Measurements from ENCODE around the gene FUT3. TPM values are rescaled to one million over a fixed set of nuclear protein-coding genes. Genes with fewer than 3 reads are reported as not detected.
"Not testable (repeated sequence)": the region's sequence is repeated elsewhere in the genome, so short reads cannot be mapped to it uniquely, and the experiment has no call there.

FUT3 gene
- total and polyA plus RNA-seq, 2 donors (not counting 1 experiment from before 2014, with no cell fraction given): not detected

DNA sequence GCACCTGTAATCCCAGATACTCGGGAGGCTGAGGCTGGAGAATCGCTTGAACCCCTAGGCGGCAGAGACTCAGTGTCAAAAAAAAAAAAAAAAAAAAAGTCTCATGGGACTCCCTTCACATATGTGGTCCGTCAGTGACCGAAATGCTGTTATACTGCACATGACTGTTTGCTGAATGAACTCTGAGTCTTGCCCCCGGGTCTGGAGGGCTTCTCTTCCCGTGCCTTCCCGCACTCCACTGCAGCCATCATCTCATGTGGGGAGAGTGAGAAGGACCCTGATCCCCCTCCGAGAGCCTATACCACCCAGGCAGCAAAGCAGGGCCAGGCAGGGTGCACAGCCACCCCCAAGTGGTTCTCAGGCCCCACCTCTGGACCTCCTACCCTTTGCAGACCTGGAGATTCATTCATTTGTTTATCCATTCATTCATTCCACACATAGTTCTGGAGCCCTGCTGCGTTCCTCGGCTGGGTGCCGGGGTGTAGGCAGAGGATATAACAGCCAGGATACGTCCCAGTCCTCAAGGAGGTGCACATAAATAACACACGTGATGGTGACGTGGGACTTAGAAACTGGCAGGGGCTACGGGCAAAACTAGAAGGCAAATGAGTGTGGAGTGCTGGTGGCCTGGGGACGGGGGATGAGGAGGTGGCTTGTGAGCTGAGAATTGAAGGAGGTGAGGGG is 38.2 kb upstream of the FUT3 start:
- peaks cover 6% of the 10 kb centered on the region for H3K4me1 ChIP-seq (ENCODE audit: control insufficient read depth, extremely low read depth, insufficient read depth, low read length)
- H3K27me3 ChIP-seq (ENCODE audit: control insufficient read depth, insufficient read depth, low read length): no peaks in the 10 kb centered on the region
- H3K36me3 ChIP-seq (ENCODE audit: control insufficient read depth, insufficient read depth, low read length): no peaks in the 10 kb centered on the region
- H3K79me2 ChIP-seq (ENCODE audit: control insufficient read depth, insufficient read depth, low read length): no peaks in the 10 kb centered on the region
- H3K4me2 ChIP-seq (ENCODE audit: extremely low read depth, insufficient read depth, low read length): peak overlapping the region; percentile 40
- H2AFZ ChIP-seq (ENCODE audit: low read length): no peak overlapping the region
- no peak overlapping the region for H3K4me3 ChIP-seq (replicated peaks in 1 of 4; ENCODE audit: control extremely low read depth in 1 of 4, insufficient read depth in 1 of 4, low read depth in 3 of 4, low read length in 4 of 4)
- no peaks in the 10 kb centered on the region for H4K20me1 ChIP-seq (ENCODE audit: control insufficient read depth, extremely low read depth, insufficient read depth, low read length)
- no peaks in the 10 kb centered on the region for H3K9me3 ChIP-seq (ENCODE audit: control insufficient read depth, insufficient read depth, low read depth, low read length)
- no peak overlapping the region for H3K27ac ChIP-seq (ENCODE audit: insufficient read depth, low read length)
- TF ChIP-seq EZH2 (IDR thresholded peaks at IDR 0.05; ENCODE audit: low read length, missing control alignments) (no peak), CTCF (conservative IDR thresholded peaks at IDR 0.05 in 1 of 2, IDR thresholded peaks at IDR 0.05 in 1 of 2; ENCODE audit: low read depth in 1 of 2, low read length in 2 of 2) (no peak)
- H3K9ac ChIP-seq (ENCODE audit: insufficient read depth, low read length): no peak overlapping the region
- DNase-seq (ENCODE audit: low read depth in 2 of 2): peak in 1 of 2 donors; percentile 29

- not testable (repeated sequence) for H3K27ac ChIP-seq (ENCODE audit: insufficient read depth, low read length); H3K79me2 ChIP-seq (ENCODE audit: control insufficient read depth, insufficient read depth, low read length); H4K20me1 ChIP-seq (ENCODE audit: control insufficient read depth, extremely low read depth, insufficient read depth, low read length); H3K4me3 ChIP-seq (replicated peaks in 1 of 4; ENCODE audit: control extremely low read depth in 1 of 4, insufficient read depth in 1 of 4, low read depth in 3 of 4, low read length in 4 of 4); H2AFZ ChIP-seq (ENCODE audit: low read length); H3K9ac ChIP-seq (ENCODE audit: insufficient read depth, low read length); H3K27me3 ChIP-seq (ENCODE audit: control insufficient read depth, insufficient read depth, low read length); DNase-seq (ENCODE audit: low read depth in 2 of 2); H3K9me3 ChIP-seq (ENCODE audit: control insufficient read depth, insufficient read depth, low read depth, low read length); H3K4me2 ChIP-seq (ENCODE audit: extremely low read depth, insufficient read depth, low read length); H3K36me3 ChIP-seq (ENCODE audit: control insufficient read depth, insufficient read depth, low read length); H3K4me1 ChIP-seq (ENCODE audit: control insufficient read depth, extremely low read depth, insufficient read depth, low read length)
These were observed 33.0 kb upstream of the FUT3 start for GRCh38 chr19:5884065-5884811.

DNA sequence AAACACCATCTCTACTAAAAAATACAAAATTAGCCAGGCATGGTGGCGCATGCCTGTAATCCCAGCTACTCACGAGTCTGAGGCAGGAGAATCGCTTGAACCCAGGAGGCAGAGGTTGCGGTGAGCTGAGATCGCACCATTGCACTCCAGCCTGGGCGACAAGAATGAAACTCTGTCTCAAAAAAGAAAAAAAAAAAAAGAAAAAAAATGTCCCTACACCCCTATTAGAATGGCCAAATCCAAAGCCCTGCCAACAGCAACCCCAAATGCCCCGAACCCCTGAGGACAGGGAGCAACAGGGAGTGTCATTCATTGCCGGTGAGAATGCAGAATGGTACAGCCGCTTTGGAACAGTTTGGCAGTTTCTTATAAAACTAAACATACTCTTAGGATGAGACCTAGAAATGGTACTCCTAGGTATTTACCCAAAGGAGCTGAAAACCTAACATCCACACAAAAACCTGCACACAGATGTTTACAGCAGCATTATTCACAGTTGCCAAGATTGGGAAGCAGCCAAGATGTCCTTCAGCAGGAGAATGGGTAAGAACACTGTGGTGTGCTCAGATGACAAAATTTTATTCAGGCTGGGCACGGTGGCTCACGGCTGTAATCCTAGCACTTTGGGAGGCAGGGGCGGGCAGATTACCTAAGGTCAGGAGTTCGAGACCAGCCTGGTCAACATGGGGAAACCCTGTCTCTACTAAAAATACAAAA is 32.1 kb upstream of the FUT3 start:
- not testable (repeated sequence) for H3K4me2 ChIP-seq (ENCODE audit: extremely low read depth, insufficient read depth, low read length); H3K4me3 ChIP-seq (replicated peaks in 1 of 4; ENCODE audit: control extremely low read depth in 1 of 4, insufficient read depth in 1 of 4, low read depth in 3 of 4, low read length in 4 of 4); H3K4me1 ChIP-seq (ENCODE audit: control insufficient read depth, extremely low read depth, insufficient read depth, low read length); H3K27me3 ChIP-seq (ENCODE audit: control insufficient read depth, insufficient read depth, low read length); H3K79me2 ChIP-seq (ENCODE audit: control insufficient read depth, insufficient read depth, low read length); H4K20me1 ChIP-seq (ENCODE audit: control insufficient read depth, extremely low read depth, insufficient read depth, low read length); H3K9me3 ChIP-seq (ENCODE audit: control insufficient read depth, insufficient read depth, low read depth, low read length); H2AFZ ChIP-seq (ENCODE audit: low read length); H3K9ac ChIP-seq (ENCODE audit: insufficient read depth, low read length); H3K36me3 ChIP-seq (ENCODE audit: control insufficient read depth, insufficient read depth, low read length); H3K27ac ChIP-seq (ENCODE audit: insufficient read depth, low read length); DNase-seq (ENCODE audit: low read depth in 2 of 2)
